Measurements from ENCODE around the gene ITGA1. TPM values are rescaled to one million over a fixed set of nuclear protein-coding genes. Genes with fewer than 3 reads are reported as not detected.

Gene ITGA1
- total RNA-seq, 6 experiments from 2014 or later, result 46.9 to 101 (median 83.9) TPM

DNA sequence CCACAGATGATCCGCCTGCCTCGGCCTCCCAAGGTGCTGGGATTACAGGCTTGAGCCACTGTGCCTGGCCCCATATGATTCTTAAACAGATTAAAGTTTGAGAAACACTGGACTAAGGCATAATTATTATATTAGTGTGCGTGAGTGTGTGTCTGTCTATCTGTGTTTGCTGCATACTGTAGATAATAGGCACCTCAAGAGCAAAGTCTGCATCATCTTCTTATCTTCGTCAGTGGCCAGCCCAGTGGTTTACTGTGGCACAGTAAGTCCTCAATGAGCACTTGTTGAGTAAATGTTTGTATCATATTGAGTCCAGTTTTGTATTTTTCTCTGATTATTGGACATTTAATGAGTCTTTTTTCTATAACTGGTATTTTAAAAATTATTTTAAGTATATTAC, 81.7 kb downstream of the ITGA1 start:
- TF ChIP-seq CTCF (IDR thresholded peaks at IDR 0.05), result no peak
- Mint-ChIP-seq H3K36me3 (ENCODE audit: low read depth) (peaks cover 27% of the 10 kb centered on the region), H3K4me3 (no peak overlapping the region), H3K27me3 (ENCODE audit: insufficient read depth) (no peaks in the 10 kb centered on the region; the same call in 1 of the 2 replicates), H3K9me3 (no peaks in the 10 kb centered on the region), H3K4me1 (ENCODE audit: low read depth) (peaks cover 59% of the 10 kb centered on the region), H3K27ac (no peak overlapping the region)
- DNase-seq, result no peak

- Mint-ChIP-seq H3K27me3 (ENCODE audit: insufficient read depth) (no peaks in the 10 kb centered on the region; the same call in 1 of the 2 replicates), H3K27ac (no peak overlapping the region), H3K4me3 (no peak overlapping the region), H3K9me3 (no peaks in the 10 kb centered on the region), H3K4me1 (ENCODE audit: low read depth) (peaks cover 50% of the 10 kb centered on the region), H3K36me3 (ENCODE audit: low read depth) (peaks cover 33% of the 10 kb centered on the region)
- DNase-seq, result no peak
- no peak for TF ChIP-seq CTCF (IDR thresholded peaks at IDR 0.05)
Measured at GRCh38 chr5:52870448-52870847, 82.7 kb downstream of the ITGA1 start.

GRCh38 chr5:52875827-52876226, 88.1 kb downstream of the ITGA1 start:
- H3K9me3 Mint-ChIP-seq, result no peaks in the 10 kb centered on the region
- no peak overlapping the region for H3K27ac Mint-ChIP-seq
- no peaks in the 10 kb centered on the region; the same call in none of the 2 replicates for H3K27me3 Mint-ChIP-seq (ENCODE audit: insufficient read depth)
- H3K4me1 Mint-ChIP-seq (ENCODE audit: low read depth), result peaks cover 47% of the 10 kb centered on the region
- peaks cover 53% of the 10 kb centered on the region for H3K36me3 Mint-ChIP-seq (ENCODE audit: low read depth)
- no peak for DNase-seq
- no peak overlapping the region for H3K4me3 Mint-ChIP-seq
- no peak for TF ChIP-seq CTCF (IDR thresholded peaks at IDR 0.05)

- TF ChIP-seq CTCF (IDR thresholded peaks at IDR 0.05), result no peak
- peaks cover 53% of the 10 kb centered on the region for H3K36me3 Mint-ChIP-seq (ENCODE audit: low read depth)
- H3K9me3 Mint-ChIP-seq, result no peaks in the 10 kb centered on the region
- DNase-seq, result no peak
- no peak overlapping the region for H3K4me3 Mint-ChIP-seq
- H3K27me3 Mint-ChIP-seq (ENCODE audit: insufficient read depth), result no peaks in the 10 kb centered on the region; the same call in none of the 2 replicates
- no peak overlapping the region for H3K27ac Mint-ChIP-seq
- peaks cover 48% of the 10 kb centered on the region for H3K4me1 Mint-ChIP-seq (ENCODE audit: low read depth)
Measured at GRCh38 chr5:52876456-52876855, 88.7 kb downstream of the ITGA1 start.

- Mint-ChIP-seq H3K4me3 (no peak overlapping the region), H3K9me3 (no peaks in the 10 kb centered on the region), H3K4me1 (ENCODE audit: low read depth) (peaks cover 36% of the 10 kb centered on the region), H3K36me3 (ENCODE audit: low read depth) (peaks cover 54% of the 10 kb centered on the region), H3K27me3 (ENCODE audit: insufficient read depth) (no peaks in the 10 kb centered on the region; the same call in 1 of the 2 replicates), H3K27ac (no peak overlapping the region)
- peak; percentile 32 for DNase-seq
- no peak for TF ChIP-seq CTCF (IDR thresholded peaks at IDR 0.05)
Measured at GRCh38 chr5:52878656-52879055, 90.9 kb downstream of the ITGA1 start.

GRCh38 chr5:52880541-52880940, 92.8 kb downstream of the ITGA1 start:
- TF ChIP-seq CTCF (IDR thresholded peaks at IDR 0.05), result no peak

More at GRCh38 chr5:52880541-52880940, 92.8 kb downstream of the ITGA1 start:
- DNase-seq, result no peak
- Mint-ChIP-seq H3K27ac (no peak overlapping the region), H3K9me3 (no peaks in the 10 kb centered on the region), H3K4me1 (ENCODE audit: low read depth) (peaks cover 39% of the 10 kb centered on the region), H3K36me3 (ENCODE audit: low read depth) (peaks cover 46% of the 10 kb centered on the region), H3K27me3 (ENCODE audit: insufficient read depth) (no peaks in the 10 kb centered on the region; the same call in 1 of the 2 replicates), H3K4me3 (no peak overlapping the region)

All from HFFc6 (cell line).